ENCODE results near the gene MEGF6. TPM values are rescaled to one million over a fixed set of nuclear protein-coding genes. Genes with fewer than 3 reads are reported as not detected.

MEGF6 gene
- total RNA-seq, 1 donor from 2014 or later, result 57.1 TPM

DNA sequence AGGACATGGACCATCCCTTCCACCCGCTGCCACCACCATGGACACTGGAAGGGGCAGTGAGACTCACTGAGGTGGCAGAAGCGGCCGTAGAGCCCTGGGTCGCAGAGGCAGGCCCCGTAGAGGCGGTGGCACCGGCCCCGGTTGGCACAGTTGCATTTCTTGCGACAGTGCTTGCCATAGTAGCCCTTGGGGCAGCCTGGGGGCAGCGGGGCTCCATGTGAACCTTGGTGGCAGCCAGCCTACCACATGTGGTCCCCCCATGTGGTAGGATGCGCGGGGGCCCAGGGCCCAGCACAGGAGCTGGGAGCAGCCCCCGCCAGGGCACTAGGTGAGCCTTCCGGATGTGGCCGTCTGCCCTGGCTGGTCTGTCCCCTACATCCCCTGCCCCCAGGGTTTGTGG, 105.3 kb downstream of the MEGF6 start:
- H3K27ac ChIP-seq, result no peak overlapping the region
- no peak for ATAC-seq
- DNase-seq, result no peak
- TF ChIP-seq, protein P1, sequence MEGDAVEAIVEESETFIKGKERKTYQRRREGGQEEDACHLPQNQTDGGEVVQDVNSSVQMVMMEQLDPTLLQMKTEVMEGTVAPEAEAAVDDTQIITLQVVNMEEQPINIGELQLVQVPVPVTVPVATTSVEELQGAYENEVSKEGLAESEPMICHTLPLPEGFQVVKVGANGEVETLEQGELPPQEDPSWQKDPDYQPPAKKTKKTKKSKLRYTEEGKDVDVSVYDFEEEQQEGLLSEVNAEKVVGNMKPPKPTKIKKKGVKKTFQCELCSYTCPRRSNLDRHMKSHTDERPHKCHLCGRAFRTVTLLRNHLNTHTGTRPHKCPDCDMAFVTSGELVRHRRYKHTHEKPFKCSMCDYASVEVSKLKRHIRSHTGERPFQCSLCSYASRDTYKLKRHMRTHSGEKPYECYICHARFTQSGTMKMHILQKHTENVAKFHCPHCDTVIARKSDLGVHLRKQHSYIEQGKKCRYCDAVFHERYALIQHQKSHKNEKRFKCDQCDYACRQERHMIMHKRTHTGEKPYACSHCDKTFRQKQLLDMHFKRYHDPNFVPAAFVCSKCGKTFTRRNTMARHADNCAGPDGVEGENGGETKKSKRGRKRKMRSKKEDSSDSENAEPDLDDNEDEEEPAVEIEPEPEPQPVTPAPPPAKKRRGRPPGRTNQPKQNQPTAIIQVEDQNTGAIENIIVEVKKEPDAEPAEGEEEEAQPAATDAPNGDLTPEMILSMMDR (IDR thresholded peaks at IDR 0.05), result no peak
- H3K4me1 ChIP-seq, result peaks cover 14% of the 10 kb centered on the region
- H3K36me3 ChIP-seq, result peaks cover 35% of the 10 kb centered on the region
- H3K27me3 ChIP-seq (ENCODE audit: low read depth), result no peaks in the 10 kb centered on the region
- no peak overlapping the region for H3K4me3 ChIP-seq
- intact Hi-C loops (cut with DNase I), result no loop called here
- H3K9me3 ChIP-seq, result no peaks in the 10 kb centered on the region

DNA sequence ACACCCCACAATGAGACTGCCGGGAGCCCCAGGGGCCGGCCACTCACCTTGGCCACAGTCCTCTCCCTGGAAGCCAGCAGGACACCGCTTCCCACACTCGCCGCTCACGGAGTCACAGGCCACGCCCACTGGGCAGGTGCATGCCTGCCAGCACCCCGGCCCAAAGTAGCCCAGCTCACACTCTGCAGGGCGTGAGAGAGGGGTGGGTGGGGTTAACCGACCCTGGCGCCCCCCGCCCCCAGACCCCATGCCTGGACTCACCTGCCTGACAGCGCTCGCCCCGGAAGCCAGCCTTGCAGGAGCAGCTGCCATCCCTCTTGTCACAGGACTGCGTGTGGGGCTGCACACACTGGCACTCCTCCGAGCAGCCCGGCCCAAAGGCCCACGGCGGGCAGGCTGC, 106.1 kb downstream of the MEGF6 start:
- peaks cover 43% of the 10 kb centered on the region for H3K36me3 ChIP-seq
- H3K9me3 ChIP-seq, result no peaks in the 10 kb centered on the region
- TF ChIP-seq, protein P1 (IDR thresholded peaks at IDR 0.05), result no peak
- peak overlapping the region; percentile 15 for H3K27ac ChIP-seq
- DNase-seq (no peak), ATAC-seq (no peak)
- peaks cover 14% of the 10 kb centered on the region for H3K4me1 ChIP-seq
- no peak overlapping the region for H3K4me3 ChIP-seq
- intact Hi-C loops (cut with DNase I), result no loop called here
- H3K27me3 ChIP-seq (ENCODE audit: low read depth), result no peaks in the 10 kb centered on the region

DNA sequence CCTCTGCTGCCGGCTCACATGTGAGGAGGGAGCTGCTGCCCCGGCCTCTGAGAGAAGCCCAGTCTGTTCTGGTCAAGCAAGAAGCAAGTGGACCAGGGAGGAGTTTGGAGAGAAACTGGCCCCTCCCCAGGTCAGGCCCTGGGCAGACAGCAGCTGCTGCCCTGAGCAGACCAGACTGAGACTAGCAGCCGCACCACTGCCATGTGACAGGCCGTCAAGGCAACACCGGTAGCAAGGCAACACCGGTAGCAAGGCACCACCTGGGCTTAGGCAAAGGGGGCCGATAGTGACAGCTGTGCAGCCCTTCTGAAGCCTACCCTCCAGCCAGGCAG, 106.5 kb downstream of the MEGF6 start:
- no peak for ATAC-seq
- DNase-seq, result no peak

DNA sequence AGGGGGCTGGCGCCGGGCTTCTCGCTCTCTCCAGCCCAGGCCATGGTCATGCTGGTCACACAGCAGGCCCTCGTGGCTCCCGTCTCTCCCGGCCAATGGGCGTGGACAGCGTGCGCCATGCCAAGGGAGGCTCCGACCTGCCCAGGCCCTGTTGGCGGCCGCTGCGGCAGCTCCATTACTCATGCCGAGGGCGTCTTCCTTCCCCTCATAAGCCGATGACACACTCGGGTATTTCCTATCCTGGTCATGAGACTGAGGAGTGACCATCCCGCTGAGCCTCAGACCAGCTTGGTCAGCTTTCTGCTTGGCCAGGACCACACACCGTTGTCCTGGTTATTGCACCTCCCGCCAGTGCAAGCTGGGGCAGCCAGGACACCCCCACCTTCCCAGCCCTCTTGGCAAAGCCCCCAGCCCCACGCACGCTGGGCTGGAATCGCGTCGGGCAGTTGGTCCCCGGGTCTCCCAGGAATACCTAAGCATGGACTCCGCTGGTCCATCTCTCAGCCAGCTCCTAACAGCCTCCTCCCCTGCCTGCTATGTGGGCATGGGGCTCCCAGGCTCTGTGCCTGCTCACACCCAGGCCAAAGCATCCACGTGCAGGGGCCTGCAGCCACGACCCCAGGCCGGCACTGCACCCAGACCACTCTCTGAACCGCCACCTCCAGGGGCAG, 107.0 kb downstream of the MEGF6 start:
- no peaks in the 10 kb centered on the region for H3K9me3 ChIP-seq
- intact Hi-C loops (cut with DNase I), result no loop called here
- no peak for DNase-seq
- ATAC-seq, result peak; percentile 16 to 39
- H3K4me1 ChIP-seq, result peaks cover 14% of the 10 kb centered on the region
- no peaks in the 10 kb centered on the region for H3K27me3 ChIP-seq (ENCODE audit: low read depth)
- peak overlapping the region; percentile 15 for H3K27ac ChIP-seq
- H3K36me3 ChIP-seq, result peaks cover 52% of the 10 kb centered on the region
- H3K4me3 ChIP-seq, result no peak overlapping the region
- TF ChIP-seq, protein P1 (IDR thresholded peaks at IDR 0.05), result no peak

More for the DNA sequence above, 106.5 kb downstream of the MEGF6 start:
- Histone ChIP-seq H3K27ac (peak overlapping the region; percentile 15), H3K27me3 (ENCODE audit: low read depth) (no peaks in the 10 kb centered on the region), H3K4me1 (peaks cover 14% of the 10 kb centered on the region), H3K36me3 (peaks cover 47% of the 10 kb centered on the region), H3K9me3 (no peaks in the 10 kb centered on the region), H3K4me3 (no peak overlapping the region)
- TF ChIP-seq, protein P1 (IDR thresholded peaks at IDR 0.05), result no peak
- intact Hi-C loops (cut with DNase I), result no loop called here

DNA sequence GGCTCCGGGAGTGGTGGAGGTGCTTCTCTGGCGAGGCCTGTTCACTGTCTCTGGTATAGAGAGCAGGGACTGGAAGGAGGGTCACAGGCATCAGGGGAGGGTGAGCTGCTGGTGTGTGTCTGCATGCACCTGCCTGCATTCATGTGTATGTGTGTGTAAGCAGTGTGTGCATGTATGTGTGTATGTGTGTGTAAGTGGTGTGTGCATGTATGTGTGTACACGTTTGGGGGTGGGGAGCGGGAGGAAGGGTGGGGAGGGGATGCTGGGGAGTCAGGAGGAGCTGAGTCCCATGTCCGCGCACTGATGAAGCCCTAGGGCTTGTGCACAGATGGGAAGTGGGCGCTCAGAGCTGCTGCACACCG, 107.8 kb downstream of the MEGF6 start:
- peaks cover 55% of the 10 kb centered on the region for H3K36me3 ChIP-seq
- TF ChIP-seq, protein P1 (IDR thresholded peaks at IDR 0.05), result no peak
- no peak for DNase-seq
- no peak overlapping the region for H3K4me3 ChIP-seq
- intact Hi-C loops (cut with DNase I), result no loop called here
- no peaks in the 10 kb centered on the region for H3K9me3 ChIP-seq
- no peaks in the 10 kb centered on the region for H3K27me3 ChIP-seq (ENCODE audit: low read depth)
- H3K4me1 ChIP-seq, result peaks cover 14% of the 10 kb centered on the region
- no peak for ATAC-seq
- peak overlapping the region; percentile 6 for H3K27ac ChIP-seq

Data from lower lobe of right lung (tissue), 2 donors.